ENCODE results near the gene KLHDC4. TPM values are rescaled to one million over a fixed set of nuclear protein-coding genes. Genes with fewer than 3 reads are reported as not detected.

Gene KLHDC4
- total RNA-seq, 2 donors from 2014 or later: 21.8 to 79.4 TPM

DNA sequence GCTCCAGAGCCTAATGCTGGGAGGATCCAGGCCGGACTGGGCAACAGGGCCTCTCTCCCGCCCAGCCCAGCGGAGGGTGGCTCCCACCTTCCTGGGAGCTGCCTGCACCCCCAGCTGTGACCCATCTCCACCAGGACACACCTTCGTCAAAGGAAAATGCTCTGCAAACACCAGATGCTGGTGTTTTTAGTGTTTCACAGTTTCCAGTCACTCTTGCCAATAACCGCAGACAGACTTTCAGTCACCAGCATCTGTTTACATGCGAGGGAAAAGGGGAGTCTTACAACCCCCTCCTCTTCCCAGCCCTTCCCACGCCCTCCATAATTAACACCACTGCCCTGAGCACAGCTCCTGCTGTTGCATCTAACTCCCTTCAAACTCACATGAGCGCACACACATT is 25.3 kb downstream of the KLHDC4 start:
- no peak overlapping the region for H3K27ac ChIP-seq
- H3K4me1 ChIP-seq: no peaks in the 10 kb centered on the region
- H3K36me3 ChIP-seq: no peaks in the 10 kb centered on the region
- intact Hi-C loops (cut with DNase I): no loop called here
- H3K4me3 ChIP-seq: no peak overlapping the region
- no peak for DNase-seq
- TF ChIP-seq, protein P1, sequence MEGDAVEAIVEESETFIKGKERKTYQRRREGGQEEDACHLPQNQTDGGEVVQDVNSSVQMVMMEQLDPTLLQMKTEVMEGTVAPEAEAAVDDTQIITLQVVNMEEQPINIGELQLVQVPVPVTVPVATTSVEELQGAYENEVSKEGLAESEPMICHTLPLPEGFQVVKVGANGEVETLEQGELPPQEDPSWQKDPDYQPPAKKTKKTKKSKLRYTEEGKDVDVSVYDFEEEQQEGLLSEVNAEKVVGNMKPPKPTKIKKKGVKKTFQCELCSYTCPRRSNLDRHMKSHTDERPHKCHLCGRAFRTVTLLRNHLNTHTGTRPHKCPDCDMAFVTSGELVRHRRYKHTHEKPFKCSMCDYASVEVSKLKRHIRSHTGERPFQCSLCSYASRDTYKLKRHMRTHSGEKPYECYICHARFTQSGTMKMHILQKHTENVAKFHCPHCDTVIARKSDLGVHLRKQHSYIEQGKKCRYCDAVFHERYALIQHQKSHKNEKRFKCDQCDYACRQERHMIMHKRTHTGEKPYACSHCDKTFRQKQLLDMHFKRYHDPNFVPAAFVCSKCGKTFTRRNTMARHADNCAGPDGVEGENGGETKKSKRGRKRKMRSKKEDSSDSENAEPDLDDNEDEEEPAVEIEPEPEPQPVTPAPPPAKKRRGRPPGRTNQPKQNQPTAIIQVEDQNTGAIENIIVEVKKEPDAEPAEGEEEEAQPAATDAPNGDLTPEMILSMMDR (IDR thresholded peaks at IDR 0.05): no peak
- no peak overlapping the region for H3K9ac ChIP-seq (ENCODE audit: low read depth in 2 of 2, low read length in 2 of 2)
- H3K9me3 ChIP-seq: no peaks in the 10 kb centered on the region
- H3K27me3 ChIP-seq: no peaks in the 10 kb centered on the region

DNA sequence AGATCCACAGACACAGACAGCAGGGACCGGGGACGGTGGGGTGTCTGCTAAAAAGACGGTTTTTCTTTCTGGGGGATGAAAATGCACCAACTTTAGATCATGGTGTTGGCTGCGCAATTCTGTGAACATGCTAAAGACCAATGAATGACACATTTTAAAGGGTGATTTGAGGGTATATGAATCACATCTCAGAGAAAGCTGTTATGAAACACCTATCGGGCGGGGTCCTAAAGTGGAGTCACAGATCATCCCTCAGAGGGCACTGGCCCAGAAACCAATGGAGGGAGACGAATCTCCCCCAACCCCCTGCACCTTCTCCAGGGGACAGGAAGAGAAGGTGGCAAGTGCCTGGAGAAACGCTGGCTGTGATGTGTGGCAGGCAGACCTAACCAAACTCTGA is 26.0 kb downstream of the KLHDC4 start:
- H3K9ac ChIP-seq (ENCODE audit: low read depth in 2 of 2, low read length in 2 of 2): no peak overlapping the region
- no peak overlapping the region for H3K27ac ChIP-seq
- H3K4me1 ChIP-seq: no peaks in the 10 kb centered on the region
- H3K9me3 ChIP-seq: no peaks in the 10 kb centered on the region
- intact Hi-C loops (cut with DNase I): no loop called here
- no peaks in the 10 kb centered on the region for H3K27me3 ChIP-seq
- H3K4me3 ChIP-seq: no peak overlapping the region
- H3K36me3 ChIP-seq: no peaks in the 10 kb centered on the region
- no peak for DNase-seq
- TF ChIP-seq, protein P1 (IDR thresholded peaks at IDR 0.05): no peak

DNA sequence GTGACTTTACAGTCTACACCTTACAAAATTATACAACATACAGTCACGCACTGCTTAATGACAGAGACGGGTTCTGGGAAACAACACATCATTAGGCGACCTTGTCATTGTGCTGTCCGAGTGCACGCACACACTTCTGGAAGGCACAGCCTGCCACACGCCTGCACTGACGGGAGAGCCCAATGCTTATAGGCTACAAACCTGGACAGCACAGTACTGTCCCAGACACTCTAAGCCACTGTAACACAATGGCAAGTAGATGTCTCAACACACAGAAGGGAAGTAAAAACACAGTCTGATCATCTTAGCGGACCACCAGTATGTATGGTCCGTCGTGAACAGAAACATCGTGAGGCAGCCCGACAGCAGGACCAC is 29.8 kb downstream of the KLHDC4 start:
- H3K4me3 ChIP-seq: no peak overlapping the region
- TF ChIP-seq, protein P1 (IDR thresholded peaks at IDR 0.05): no peak
- no peaks in the 10 kb centered on the region for H3K27me3 ChIP-seq
- no peaks in the 10 kb centered on the region for H3K4me1 ChIP-seq
- H3K9me3 ChIP-seq: no peaks in the 10 kb centered on the region
- H3K36me3 ChIP-seq: no peaks in the 10 kb centered on the region
- no peak for DNase-seq
- no peak overlapping the region for H3K9ac ChIP-seq (ENCODE audit: low read depth in 2 of 2, low read length in 2 of 2)
- intact Hi-C loops (cut with DNase I): no loop called here
- H3K27ac ChIP-seq: no peak overlapping the region

DNA sequence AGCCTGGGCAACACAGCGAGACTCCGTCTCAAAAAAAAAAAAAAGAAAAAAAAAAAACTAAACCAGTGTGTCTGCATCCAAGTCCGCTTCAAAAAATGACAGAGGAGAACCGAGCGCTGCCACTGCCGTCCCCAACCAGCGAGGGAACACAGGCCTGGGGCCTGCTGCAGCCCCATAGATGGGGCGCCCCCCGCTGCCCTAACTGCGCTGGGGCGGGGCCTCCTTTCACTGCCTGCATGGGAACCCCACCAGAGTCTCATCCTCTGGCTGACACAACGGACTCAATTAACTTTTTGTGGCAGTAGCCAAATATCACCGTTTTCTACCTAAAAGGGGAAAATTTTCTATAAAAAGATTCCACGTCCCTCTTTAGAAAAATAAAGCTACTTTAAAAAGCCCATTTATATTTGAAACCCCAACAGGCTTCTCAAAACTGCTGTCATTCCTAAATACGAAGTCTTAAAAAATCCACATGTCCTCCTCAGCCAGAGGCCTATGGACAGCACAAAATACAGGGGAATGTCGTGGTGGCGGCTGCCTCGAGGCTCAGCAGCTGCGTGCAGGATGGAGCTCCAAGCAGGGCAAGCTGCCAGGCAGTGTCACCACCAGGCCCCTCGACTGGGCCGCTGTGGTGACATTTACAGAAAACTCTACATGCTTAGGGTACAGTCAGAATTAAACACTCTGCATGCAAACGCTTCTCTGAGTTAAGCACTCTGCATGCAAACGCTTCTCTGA is 30.3 kb downstream of the KLHDC4 start:
- Histone ChIP-seq H3K36me3 (no peaks in the 10 kb centered on the region), H3K27me3 (no peaks in the 10 kb centered on the region), H3K4me3 (no peak overlapping the region), H3K9ac (ENCODE audit: low read depth in 2 of 2, low read length in 2 of 2) (no peak overlapping the region), H3K4me1 (no peaks in the 10 kb centered on the region), H3K27ac (no peak overlapping the region), H3K9me3 (no peaks in the 10 kb centered on the region)
- DNase-seq: no peak
- intact Hi-C loops (cut with DNase I): no loop called here
- TF ChIP-seq, protein P1 (IDR thresholded peaks at IDR 0.05): no peak

DNA sequence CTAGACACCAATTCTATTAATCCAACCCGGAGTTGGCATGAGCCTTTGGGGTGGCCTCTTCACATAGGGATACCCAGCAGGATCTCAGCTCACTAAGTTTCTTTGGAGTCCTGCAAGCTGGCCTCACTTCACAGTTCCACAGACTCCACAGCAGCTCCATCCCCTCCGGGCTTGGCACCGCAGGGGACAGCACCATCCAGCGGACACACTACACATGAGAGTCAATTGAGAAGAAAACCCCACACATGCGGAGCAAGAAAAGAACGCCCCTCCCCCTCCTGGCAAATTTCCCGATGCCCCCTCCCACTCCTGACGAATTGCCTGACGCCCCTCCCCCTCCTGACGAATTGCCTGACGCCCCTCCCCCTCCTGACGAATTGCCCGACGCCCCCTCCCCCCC is 31.1 kb downstream of the KLHDC4 start:
- TF ChIP-seq, protein P1 (IDR thresholded peaks at IDR 0.05): no peak
- Histone ChIP-seq H3K9ac (ENCODE audit: low read depth in 2 of 2, low read length in 2 of 2) (no peak overlapping the region), H3K4me3 (no peak overlapping the region), H3K9me3 (no peaks in the 10 kb centered on the region), H3K4me1 (no peaks in the 10 kb centered on the region), H3K36me3 (no peaks in the 10 kb centered on the region), H3K27ac (no peak overlapping the region), H3K27me3 (no peaks in the 10 kb centered on the region)
- intact Hi-C loops (cut with DNase I): no loop called here
- no peak for DNase-seq
